Suprapubic skin (tissue), 4 donors: ENCODE measurements around the gene MDGA2. TPM values are rescaled to one million over a fixed set of nuclear protein-coding genes. Genes with fewer than 3 reads are reported as not detected.

Experiments
- DNase-seq, 2 donors: peaks; one replicate each; pipeline ENCODE4 v3.0.0-alpha.2; 2019; ENCODE audit warnings: low spot score in 2 of 2
- H3K27ac ChIP-seq: fragments of 200-600 bp; sonication (generic); one replicate; pipeline ENCODE4 v1.5.1; 2019
- H3K27me3 ChIP-seq: fragments of 200-600 bp; sonication (generic); one replicate; pipeline ENCODE4 v1.5.1; 2019
- H3K36me3 ChIP-seq: fragments of 200-600 bp; sonication (generic); one replicate; pipeline ENCODE4 v1.5.1; 2019
- H3K4me1 ChIP-seq: fragments of 200-600 bp; sonication (generic); one replicate; pipeline ENCODE4 v1.5.1; 2019
- H3K4me3 ChIP-seq: fragments of 200-600 bp; sonication (generic); one replicate; pipeline ENCODE4 v1.5.1; 2019; ENCODE audit warnings: mild to moderate bottlenecking
- H3K9me3 ChIP-seq: fragments of 200-600 bp; sonication (generic); one replicate; pipeline ENCODE4 v1.5.1; 2019
- EP300 ChIP-seq: sonication (generic); formaldehyde crosslinking; IDR thresholded peaks from one replicate; pipeline ENCODE4 v1.6.1; 2017; ENCODE audit warnings: antibody characterized with exemption
- POLR2A ChIP-seq, 2 donors: fragments of 450-650 bp; IDR thresholded peaks; one replicate each; pipeline ENCODE4 v1.6.1; 2017; ENCODE audit warnings: antibody characterized with exemption in 2 of 2, mild to moderate bottlenecking in 2 of 2, moderate library complexity in 2 of 2
- POLR2AphosphoS5 ChIP-seq, 3 donors: sonication (generic); formaldehyde crosslinking; IDR thresholded peaks; one replicate each; pipeline ENCODE4 v1.6.1; 2017; ENCODE audit warnings: antibody characterized with exemption in 3 of 3
- WGBS: methylation state at CpG from one replicate; pipeline ENCODE4 v1.1.5; 2018; 5-methylcytosine and 5-hydroxymethylcytosine counted together
- total RNA-seq, 4 donors: library from RNA; depleted of rRNA; stranded (reverse); fragments of >200 nt; gene quantifications; one replicate each; pipeline ENCODE4 v1.1.0, GENCODE V29; 2016
- TF ChIP-seq, protein P1 (sequence below), 2 donors: fragments of 200-600 bp in 1 of 2; fragments of 450-650 bp in 1 of 2; sonication (generic) in 1 of 2; IDR thresholded peaks; one replicate each; pipeline ENCODE4 v1.5.1; 2016 to 2019; ENCODE audit warnings: antibody characterized with exemption in 2 of 2, mild to moderate bottlenecking in 1 of 2, moderate library complexity in 1 of 2

Gene MDGA2
- total RNA-seq, 4 donors from 2014 or later = 0.16 to 1.5 (median 0.99) TPM; not detected in 1

DNA sequence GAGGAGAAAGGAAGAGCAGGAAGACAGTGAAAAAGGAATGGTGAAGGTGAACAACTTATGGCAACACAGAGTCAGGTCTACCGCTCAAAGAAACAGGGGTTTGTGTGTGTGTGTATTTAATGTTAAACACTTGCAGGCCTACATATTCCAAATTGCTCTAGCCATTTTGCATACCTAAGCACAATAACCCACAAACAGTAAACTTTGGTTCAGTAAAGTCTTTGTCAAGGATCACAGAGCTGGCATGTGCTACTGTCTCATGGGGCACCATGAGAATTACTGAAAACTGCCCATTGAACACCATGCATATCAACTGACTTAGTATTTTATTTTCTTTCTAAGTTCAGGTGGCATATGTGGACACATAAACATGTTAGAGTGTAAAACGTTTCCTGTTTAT, 163.6 kb downstream of the MDGA2 start:
- H3K27me3 ChIP-seq = no peaks in the 10 kb centered on the region
- H3K4me3 ChIP-seq = no peak overlapping the region
- DNase-seq = no peak
- no peaks in the 10 kb centered on the region for H3K4me1 ChIP-seq
- no peaks in the 10 kb centered on the region for H3K9me3 ChIP-seq
- TF ChIP-seq, protein P1, sequence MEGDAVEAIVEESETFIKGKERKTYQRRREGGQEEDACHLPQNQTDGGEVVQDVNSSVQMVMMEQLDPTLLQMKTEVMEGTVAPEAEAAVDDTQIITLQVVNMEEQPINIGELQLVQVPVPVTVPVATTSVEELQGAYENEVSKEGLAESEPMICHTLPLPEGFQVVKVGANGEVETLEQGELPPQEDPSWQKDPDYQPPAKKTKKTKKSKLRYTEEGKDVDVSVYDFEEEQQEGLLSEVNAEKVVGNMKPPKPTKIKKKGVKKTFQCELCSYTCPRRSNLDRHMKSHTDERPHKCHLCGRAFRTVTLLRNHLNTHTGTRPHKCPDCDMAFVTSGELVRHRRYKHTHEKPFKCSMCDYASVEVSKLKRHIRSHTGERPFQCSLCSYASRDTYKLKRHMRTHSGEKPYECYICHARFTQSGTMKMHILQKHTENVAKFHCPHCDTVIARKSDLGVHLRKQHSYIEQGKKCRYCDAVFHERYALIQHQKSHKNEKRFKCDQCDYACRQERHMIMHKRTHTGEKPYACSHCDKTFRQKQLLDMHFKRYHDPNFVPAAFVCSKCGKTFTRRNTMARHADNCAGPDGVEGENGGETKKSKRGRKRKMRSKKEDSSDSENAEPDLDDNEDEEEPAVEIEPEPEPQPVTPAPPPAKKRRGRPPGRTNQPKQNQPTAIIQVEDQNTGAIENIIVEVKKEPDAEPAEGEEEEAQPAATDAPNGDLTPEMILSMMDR (IDR thresholded peaks at IDR 0.05) = no peak
- TF ChIP-seq POLR2AphosphoS5 (IDR thresholded peaks at IDR 0.05) = no peak
- TF ChIP-seq EP300 = no peak
- no peak for TF ChIP-seq POLR2A (IDR thresholded peaks at IDR 0.05)
- WGBS = 90% methylated on average over 2 of the region's 2 CpGs
- no peak overlapping the region for H3K27ac ChIP-seq
- H3K36me3 ChIP-seq = no peaks in the 10 kb centered on the region

DNA sequence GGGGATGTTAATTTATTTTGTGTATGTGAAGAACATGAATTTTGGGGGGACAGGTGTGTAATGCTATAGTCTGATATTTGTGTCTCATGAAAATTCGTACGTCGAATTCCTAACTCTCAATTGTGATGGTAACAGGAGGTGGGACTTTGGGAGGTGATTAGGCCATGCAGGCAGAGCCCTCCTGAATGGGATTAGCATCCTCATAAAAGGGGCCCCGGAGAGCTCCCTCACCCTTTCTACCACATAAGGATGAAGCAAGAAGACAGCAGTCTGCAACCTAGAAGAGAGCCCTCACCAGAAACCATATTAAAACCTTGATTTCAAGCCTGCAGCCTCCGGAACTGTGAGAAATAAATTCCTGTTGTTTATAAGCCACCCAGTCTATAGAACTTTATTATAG, 165.4 kb downstream of the MDGA2 start:
- no peaks in the 10 kb centered on the region for H3K9me3 ChIP-seq
- H3K36me3 ChIP-seq = no peaks in the 10 kb centered on the region
- TF ChIP-seq, protein P1 (IDR thresholded peaks at IDR 0.05) = no peak
- no peak for TF ChIP-seq POLR2A (IDR thresholded peaks at IDR 0.05)
- no peak for TF ChIP-seq POLR2AphosphoS5 (IDR thresholded peaks at IDR 0.05)
- no peak for TF ChIP-seq EP300
- no peak overlapping the region for H3K27ac ChIP-seq
- no peak for DNase-seq
- no peak overlapping the region for H3K4me3 ChIP-seq
- H3K4me1 ChIP-seq = no peaks in the 10 kb centered on the region
- H3K27me3 ChIP-seq = no peaks in the 10 kb centered on the region
- 80% methylated on average over 5 of the region's 5 CpGs for WGBS

DNA sequence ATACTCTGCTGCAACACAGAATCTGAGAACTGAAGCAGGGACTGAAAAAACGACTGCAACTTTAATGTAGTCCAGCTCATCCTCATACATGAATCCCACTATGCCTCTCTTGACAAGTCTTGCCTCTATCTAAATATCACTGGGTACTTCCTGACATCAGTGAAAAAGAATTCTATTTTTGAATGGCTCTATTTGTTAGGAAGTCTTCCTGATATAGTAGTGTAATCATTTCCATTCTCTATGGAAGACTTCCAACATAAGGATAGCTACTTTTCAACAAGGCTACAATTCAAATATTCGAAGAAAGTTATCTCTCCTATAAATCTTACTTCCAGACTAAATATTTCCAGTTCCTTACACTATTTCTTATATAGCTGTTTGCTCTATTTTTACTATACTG, 167.5 kb downstream of the MDGA2 start:
- no peak for TF ChIP-seq POLR2A (IDR thresholded peaks at IDR 0.05)
- no peak for TF ChIP-seq POLR2AphosphoS5 (IDR thresholded peaks at IDR 0.05)
- TF ChIP-seq, protein P1 (IDR thresholded peaks at IDR 0.05) = no peak
- no peak for TF ChIP-seq EP300
- H3K4me1 ChIP-seq = no peaks in the 10 kb centered on the region
- H3K4me3 ChIP-seq = no peak overlapping the region
- H3K36me3 ChIP-seq = no peaks in the 10 kb centered on the region
- no peak overlapping the region for H3K27ac ChIP-seq
- no peaks in the 10 kb centered on the region for H3K27me3 ChIP-seq
- no peak for DNase-seq
- WGBS = 38% methylated on average over 2 of the region's 2 CpGs
- H3K9me3 ChIP-seq = no peaks in the 10 kb centered on the region

- no peak overlapping the region for H3K27ac ChIP-seq
- H3K4me1 ChIP-seq = no peaks in the 10 kb centered on the region
- H3K9me3 ChIP-seq = no peaks in the 10 kb centered on the region
- H3K36me3 ChIP-seq = no peaks in the 10 kb centered on the region
- H3K27me3 ChIP-seq = no peaks in the 10 kb centered on the region
- WGBS = 100% methylated on average over 1 of the region's 1 CpG
- H3K4me3 ChIP-seq = no peak overlapping the region
- DNase-seq = no peak
- TF ChIP-seq, protein P1 (IDR thresholded peaks at IDR 0.05) = no peak
- TF ChIP-seq POLR2AphosphoS5 (IDR thresholded peaks at IDR 0.05) (no peak), POLR2A (IDR thresholded peaks at IDR 0.05) (no peak), EP300 (no peak)
These were observed 175.0 kb downstream of the MDGA2 start for GRCh38 chr14:47500369-47500768.

- TF ChIP-seq, protein P1 (IDR thresholded peaks at IDR 0.05) = no peak
- no peak for TF ChIP-seq POLR2AphosphoS5 (IDR thresholded peaks at IDR 0.05)
- TF ChIP-seq EP300 = no peak
- no peak for TF ChIP-seq POLR2A (IDR thresholded peaks at IDR 0.05)
- no peaks in the 10 kb centered on the region for H3K4me1 ChIP-seq
- H3K27me3 ChIP-seq = no peaks in the 10 kb centered on the region
- no peaks in the 10 kb centered on the region for H3K36me3 ChIP-seq
- DNase-seq = no peak
- no peaks in the 10 kb centered on the region for H3K9me3 ChIP-seq
- no peak overlapping the region for H3K4me3 ChIP-seq
- H3K27ac ChIP-seq = no peak overlapping the region
- WGBS = 91% methylated on average over 4 of the region's 4 CpGs
These were observed 184.6 kb downstream of the MDGA2 start for GRCh38 chr14:47490766-47491165.
